Tibial artery (tissue), 4 donors: Measurements from ENCODE around the gene FHOD3.

Experiments used
- DNase-seq, 2 donors: peaks; one replicate each; pipeline ENCODE4 v3.0.0-alpha.2; 2019
- H3K27ac ChIP-seq, 2 donors: fragments of 200-600 bp; sonication (generic) in 1 of 2; 1 replicate in 1 of 2; 2 replicates in 1 of 2; pipeline ENCODE4 v1.5.1; 2018 to 2019; ENCODE audit warnings: mild to moderate bottlenecking in 1 of 2
- H3K27me3 ChIP-seq, 2 donors: fragments of 200-600 bp; sonication (generic) in 1 of 2; one replicate each; pipeline versions ENCODE4 v1.5.1 to v1.6.0; 2016 to 2019
- H3K36me3 ChIP-seq, 3 donors: fragments of 200-600 bp; sonication (generic) in 2 of 3; one replicate each; pipeline ENCODE4 v1.5.1; 2016 to 2019; ENCODE audit warnings: mild to moderate bottlenecking in 2 of 3
- H3K4me1 ChIP-seq, 4 donors: fragments of 200-600 bp; sonication (generic) in 2 of 4; 1 replicate in 3 of 4; 2 replicates in 1 of 4; pipeline ENCODE4 v1.5.1; 2016 to 2019
- H3K4me3 ChIP-seq, 2 donors: fragments of 200-600 bp; sonication (generic) in 1 of 2; 1 replicate in 1 of 2; 2 replicates in 1 of 2; pipeline ENCODE4 v1.5.1; 2018 to 2019; ENCODE audit warnings: mild to moderate bottlenecking in 2 of 2
- H3K9me3 ChIP-seq, 3 donors: fragments of 200-600 bp; sonication (generic) in 1 of 3; one replicate each; pipeline ENCODE4 v1.5.1; 2016 to 2019
- intact Hi-C: fragments of 100-400 bp; cut with DNase I; formaldehyde crosslinking; loops from one replicate; pipeline ENCODE4 v1.15.0; 2023; ENCODE audit warnings: low total_unique reads
- TF ChIP-seq, protein P1 (sequence below), 2 experiments: fragments of 200-600 bp in 1 of 2; fragments of 450-650 bp in 1 of 2; IDR thresholded peaks; one replicate each; pipeline ENCODE4 v1.5.1; 2017 to 2019; ENCODE audit warnings: antibody characterized with exemption in 2 of 2, mild to moderate bottlenecking in 1 of 2, moderate library complexity in 1 of 2

Gene FHOD3

DNA sequence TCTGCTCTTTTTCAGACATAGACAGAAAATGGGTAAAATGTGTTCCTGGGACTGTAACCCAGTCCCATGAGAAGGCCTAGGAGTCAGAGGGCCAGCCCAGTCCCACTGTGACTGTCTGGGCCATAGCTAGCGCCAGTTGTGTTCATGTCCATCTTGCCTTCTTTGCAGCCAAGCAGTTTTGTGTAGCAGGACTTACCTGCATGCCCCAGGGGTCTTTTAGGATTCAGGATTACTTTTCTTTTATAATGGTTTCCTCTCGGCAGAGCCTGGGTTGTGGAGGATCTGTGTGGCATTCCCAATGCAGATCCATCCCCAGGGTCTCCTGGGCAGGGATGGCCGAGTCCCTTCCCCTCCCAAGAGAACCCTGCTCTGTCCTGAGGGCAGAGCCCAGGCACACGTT is 90.8 kb downstream of the FHOD3 start:
- Histone ChIP-seq H3K4me1 (peaks cover 0 to 69% (median 21%) of the 10 kb centered on the region in 4 donors), H3K27ac (no peak overlapping the region), H3K4me3 (no peak overlapping the region), H3K9me3 (no peaks in the 10 kb centered on the region), H3K36me3 (no peaks in the 10 kb centered on the region), H3K27me3 (no peaks in the 10 kb centered on the region)
- TF ChIP-seq, protein P1, sequence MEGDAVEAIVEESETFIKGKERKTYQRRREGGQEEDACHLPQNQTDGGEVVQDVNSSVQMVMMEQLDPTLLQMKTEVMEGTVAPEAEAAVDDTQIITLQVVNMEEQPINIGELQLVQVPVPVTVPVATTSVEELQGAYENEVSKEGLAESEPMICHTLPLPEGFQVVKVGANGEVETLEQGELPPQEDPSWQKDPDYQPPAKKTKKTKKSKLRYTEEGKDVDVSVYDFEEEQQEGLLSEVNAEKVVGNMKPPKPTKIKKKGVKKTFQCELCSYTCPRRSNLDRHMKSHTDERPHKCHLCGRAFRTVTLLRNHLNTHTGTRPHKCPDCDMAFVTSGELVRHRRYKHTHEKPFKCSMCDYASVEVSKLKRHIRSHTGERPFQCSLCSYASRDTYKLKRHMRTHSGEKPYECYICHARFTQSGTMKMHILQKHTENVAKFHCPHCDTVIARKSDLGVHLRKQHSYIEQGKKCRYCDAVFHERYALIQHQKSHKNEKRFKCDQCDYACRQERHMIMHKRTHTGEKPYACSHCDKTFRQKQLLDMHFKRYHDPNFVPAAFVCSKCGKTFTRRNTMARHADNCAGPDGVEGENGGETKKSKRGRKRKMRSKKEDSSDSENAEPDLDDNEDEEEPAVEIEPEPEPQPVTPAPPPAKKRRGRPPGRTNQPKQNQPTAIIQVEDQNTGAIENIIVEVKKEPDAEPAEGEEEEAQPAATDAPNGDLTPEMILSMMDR (IDR thresholded peaks at IDR 0.05) = no peak
- no peak for DNase-seq
- intact Hi-C loops = no loop called here

DNA sequence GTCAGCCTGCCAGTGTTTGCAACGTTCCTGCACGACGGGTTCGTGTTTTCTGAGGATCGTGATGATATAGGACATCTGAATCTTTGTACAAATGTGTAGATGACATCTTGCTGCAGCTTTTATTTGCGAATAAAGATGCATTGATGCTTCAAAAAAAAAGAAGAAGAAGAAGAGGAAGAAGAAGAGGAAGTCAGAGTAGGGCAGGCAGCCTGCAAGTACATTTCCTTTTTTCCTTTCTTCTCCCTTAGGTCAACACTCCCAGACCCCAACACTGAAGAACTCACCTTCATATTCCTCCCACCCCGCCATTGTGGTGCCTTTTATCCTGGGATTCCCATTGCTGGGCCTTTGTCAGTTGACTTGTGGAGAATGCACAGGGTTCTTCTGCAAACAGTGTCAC is 91.5 kb downstream of the FHOD3 start:
- no peaks in the 10 kb centered on the region for H3K9me3 ChIP-seq
- H3K4me3 ChIP-seq = no peak overlapping the region
- DNase-seq = no peak
- no peaks in the 10 kb centered on the region for H3K27me3 ChIP-seq
- TF ChIP-seq, protein P1 (IDR thresholded peaks at IDR 0.05) = no peak
- peaks cover 0 to 73% (median 20%) of the 10 kb centered on the region in 4 donors for H3K4me1 ChIP-seq
- H3K27ac ChIP-seq = no peak overlapping the region
- no peaks in the 10 kb centered on the region for H3K36me3 ChIP-seq
- intact Hi-C loops = no loop called here

DNA sequence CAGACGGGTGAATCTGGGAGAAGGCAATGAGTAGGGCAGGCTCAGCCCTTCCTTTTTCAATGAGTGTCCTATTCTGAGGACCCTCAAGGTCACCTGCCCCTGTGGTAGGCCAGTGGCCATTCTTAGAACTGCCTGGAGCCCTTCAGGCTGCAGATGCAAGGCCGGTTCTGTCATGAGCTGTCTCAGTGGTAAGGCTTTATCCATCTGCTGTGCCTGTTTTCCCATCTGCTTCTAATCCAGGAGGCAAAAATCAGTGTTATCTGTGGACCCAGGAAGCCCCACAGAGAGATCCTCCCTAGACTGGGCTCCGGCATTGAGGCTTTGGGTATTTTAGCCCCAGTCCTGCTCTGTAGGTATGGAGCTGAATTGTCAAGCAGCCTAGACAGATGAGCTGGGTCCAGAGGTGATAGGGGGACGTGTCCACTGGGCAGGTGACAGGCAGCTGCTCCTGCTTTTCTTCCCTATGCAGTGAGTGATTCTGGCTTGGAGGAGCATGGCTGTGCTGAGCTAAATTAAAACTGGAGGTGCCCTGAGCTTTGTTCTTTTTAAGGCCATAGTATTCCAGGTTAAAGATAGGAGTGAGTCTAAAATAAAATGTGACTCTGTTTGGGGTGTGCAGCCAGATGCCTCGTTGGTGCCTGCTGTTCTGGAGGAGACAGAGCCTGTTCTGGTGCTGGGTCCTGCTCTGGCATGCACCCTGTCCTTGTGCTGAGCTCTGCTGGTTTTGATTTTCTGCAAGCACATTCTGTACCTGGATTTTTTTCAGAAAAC is 92.5 kb downstream of the FHOD3 start:
- peaks cover 0 to 78% (median 20%) of the 10 kb centered on the region in 4 donors for H3K4me1 ChIP-seq

DNA sequence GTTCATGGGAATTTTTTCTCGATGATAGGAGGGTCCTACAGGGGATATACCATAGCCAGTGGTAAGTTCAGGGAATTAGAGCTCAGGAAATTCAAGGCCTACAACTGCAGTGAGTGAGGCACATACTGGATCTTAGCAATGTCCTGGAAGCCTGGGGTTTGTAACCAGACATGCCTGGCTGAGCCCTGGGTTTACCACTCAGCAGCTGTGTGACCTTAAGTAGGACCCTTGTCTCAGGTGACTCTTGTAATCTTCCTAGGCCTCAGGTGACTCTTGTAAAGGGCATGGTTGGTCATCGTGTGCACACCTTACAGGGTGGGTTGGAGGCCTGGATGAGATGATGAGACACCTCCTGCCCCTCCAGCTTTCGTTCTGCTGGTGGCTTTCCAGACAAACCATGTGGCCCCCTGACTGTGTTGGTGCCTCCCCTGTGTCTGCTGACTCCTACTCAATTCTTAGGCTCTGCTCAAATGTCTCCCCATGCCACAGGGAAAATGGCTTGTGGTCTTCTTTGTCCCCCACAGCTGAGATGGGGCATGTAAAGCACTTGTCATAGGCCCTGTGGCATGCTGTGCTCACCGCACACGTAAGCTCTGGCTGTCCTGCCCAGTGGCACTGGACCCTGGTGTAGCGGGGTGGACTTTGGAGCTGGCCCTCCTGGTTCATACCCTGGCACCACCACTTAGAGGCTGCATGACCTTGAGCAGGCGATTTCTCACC is 94.1 kb downstream of the FHOD3 start:
- no peaks in the 10 kb centered on the region for H3K27me3 ChIP-seq
- H3K27ac ChIP-seq = peak overlapping the region; percentile 11 to 62
- no peak for DNase-seq
- TF ChIP-seq, protein P1 (IDR thresholded peaks at IDR 0.05) = no peak
- peaks cover 0 to 5% (median 0%) of the 10 kb centered on the region in 3 donors for H3K9me3 ChIP-seq
- no peaks in the 10 kb centered on the region for H3K36me3 ChIP-seq
- intact Hi-C loops = no loop called here
- peaks cover 0 to 71% (median 18%) of the 10 kb centered on the region in 4 donors for H3K4me1 ChIP-seq
- H3K4me3 ChIP-seq = no peak overlapping the region

More for the DNA sequence above, 92.5 kb downstream of the FHOD3 start:
- H3K27ac ChIP-seq = peak overlapping the region; percentile 23 to 62
- no peaks in the 10 kb centered on the region for H3K36me3 ChIP-seq
- H3K4me3 ChIP-seq = no peak overlapping the region
- intact Hi-C loops = no loop called here
- TF ChIP-seq, protein P1 (IDR thresholded peaks at IDR 0.05) = no peak
- no peaks in the 10 kb centered on the region for H3K9me3 ChIP-seq
- no peak for DNase-seq
- H3K27me3 ChIP-seq = no peaks in the 10 kb centered on the region

DNA sequence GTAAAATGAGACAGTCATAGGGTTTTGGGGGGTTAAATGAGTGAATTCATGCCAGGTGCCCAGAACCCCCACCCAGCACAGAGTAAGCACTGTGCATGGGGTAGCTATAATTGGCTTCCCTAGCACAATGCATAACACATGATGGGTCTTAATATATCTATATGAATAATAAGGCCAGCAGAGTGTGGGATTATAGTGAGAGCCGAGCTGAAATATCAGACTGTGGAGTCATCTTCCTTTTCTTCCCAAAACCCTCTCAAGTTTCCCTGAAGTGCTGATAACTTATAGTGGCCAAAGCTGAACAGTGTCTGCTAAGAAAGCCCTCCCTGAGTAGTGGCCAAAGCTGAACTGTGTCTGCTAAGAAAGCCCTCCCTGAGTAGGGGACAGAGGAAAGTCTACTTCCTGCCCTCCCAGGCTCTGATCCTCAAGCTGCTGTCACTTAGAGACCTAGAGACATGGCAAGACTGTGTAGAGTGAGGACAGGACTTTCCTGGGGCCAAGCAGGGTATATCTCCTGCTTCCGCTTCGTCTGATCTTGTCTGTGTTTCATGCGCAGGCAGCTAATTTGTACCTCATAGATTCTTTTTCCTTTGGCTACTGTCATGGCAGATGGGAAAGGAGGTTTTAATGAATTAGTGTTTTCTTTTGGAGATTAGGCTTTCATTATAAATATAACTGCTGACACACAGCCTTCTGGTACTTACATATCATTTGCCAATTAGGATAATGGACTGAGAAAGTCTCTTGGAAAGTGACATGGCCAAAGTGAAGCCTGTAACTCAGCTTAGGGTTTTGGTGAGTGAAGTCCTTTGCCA is 94.9 kb downstream of the FHOD3 start:
- Histone ChIP-seq H3K27ac (peak overlapping the region; percentile 54 to 62), H3K4me1 (peaks cover 0 to 69% (median 16%) of the 10 kb centered on the region in 4 donors), H3K9me3 (peaks cover 0 to 5% (median 0%) of the 10 kb centered on the region in 3 donors), H3K27me3 (no peaks in the 10 kb centered on the region), H3K36me3 (no peaks in the 10 kb centered on the region), H3K4me3 (no peak overlapping the region)
- no peak for DNase-seq
- intact Hi-C loops = no loop called here
- TF ChIP-seq, protein P1 (IDR thresholded peaks at IDR 0.05) = no peak
